ENCODE results near the gene TP53INP2.

GRCh38 chr20:34680586-34681175 is 23.5 kb upstream of the TP53INP2 start:
- TF ChIP-seq EZH2 (IDR thresholded peaks at IDR 0.05; ENCODE audit: low read depth) (no peak), CTCF (conservative IDR thresholded peaks at IDR 0.05) (no peak)

Data from PC-9 (cell line).